IMR-90 (cell line): ENCODE data around the gene KEAP1. TPM values are rescaled to one million over a fixed set of nuclear protein-coding genes. Genes with fewer than 3 reads are reported as not detected.
A peak's percentile ranks its signal among the peaks of the same experiment; 100 is the strongest.

Experiments used
- ATAC-seq: fragments of 200-7000 bp; cut with Tn5 transposase; 2 replicates; pipeline ENCODE4 v1.9.1; 2020; ENCODE audit warnings: low read depth, mild to moderate bottlenecking, moderate library complexity
- BruUV-seq: library from RNA; stranded (reverse); fragments of 400-500 nt; replicated peaks from 2 replicates; lab custom pipeline; 2021; lab: Mats Ljungman, UMichigan
- CTCF ChIA-PET: fragments of 300-600 bp; formaldehyde crosslinking; extraction: SDS; loops from one replicate; lab custom pipeline; 2021; ENCODE audit warnings: antibody characterized with exemption; lab: Yijun Ruan, JAX
- POLR2A ChIA-PET: fragments of 300-600 bp; sonication (Branson Sonifier 250); formaldehyde crosslinking; loops from one replicate; lab custom pipeline; 2022; ENCODE audit warnings: antibody characterized with exemption; ENCODE audit not compliant: unreplicated experiment; lab: Charles Lee
- DNase-seq: peaks from one replicate; pipeline ENCODE4 v3.0.0; 2013
- H2AFZ ChIP-seq: replicated peaks from 2 replicates; pipeline ENCODE3; 2013; ENCODE audit warnings: low read length, mild to moderate bottlenecking; ENCODE audit not compliant: poor library complexity
- H2AK5ac ChIP-seq: 2 replicates; pipeline ENCODE4 v1.6.1; 2013; ENCODE audit warnings: low read depth, low read length, inconsistent platforms
- H2AK9ac ChIP-seq: replicated peaks from 2 replicates; pipeline ENCODE3; 2013; ENCODE audit warnings: mild to moderate bottlenecking, low read depth, low read length, moderate library complexity; ENCODE audit not compliant: poor library complexity
- H2BK120ac ChIP-seq: 2 replicates; pipeline ENCODE4 v1.6.1; 2013; ENCODE audit warnings: low read depth, low read length, inconsistent platforms
- H2BK15ac ChIP-seq: 3 replicates; pipeline ENCODE4 v1.6.1; 2013; ENCODE audit warnings: low read depth, low read length, inconsistent platforms
- H2BK20ac ChIP-seq: 2 replicates; pipeline ENCODE4 v1.6.1; 2013; ENCODE audit warnings: low read depth, mild to moderate bottlenecking, inconsistent platforms, low read length, moderate library complexity
- H2BK5ac ChIP-seq: 2 replicates; pipeline ENCODE4 v1.6.1; 2013; ENCODE audit warnings: mild to moderate bottlenecking, low read depth, low read length, inconsistent platforms; ENCODE audit not compliant: poor library complexity, severe bottlenecking
- H3K14ac ChIP-seq: replicated peaks from 2 replicates; pipeline ENCODE4 v1.6.1; 2013; ENCODE audit warnings: low read depth, low read length, inconsistent platforms
- H3K18ac ChIP-seq: 2 replicates; pipeline ENCODE4 v1.6.1; 2013; ENCODE audit warnings: low read depth, low read length, control low read depth
- H3K23ac ChIP-seq: 2 replicates; pipeline ENCODE4 v1.6.1; 2013; ENCODE audit warnings: low read depth, low read length, inconsistent platforms
- H3K27ac ChIP-seq: 2 replicates; pipeline ENCODE4 v1.5.1; 2013; ENCODE audit warnings: mild to moderate bottlenecking, control low read depth, low read length; ENCODE audit not compliant: insufficient read depth
- H3K27me3 ChIP-seq: 2 replicates; pipeline ENCODE4 v1.6.1; 2013; ENCODE audit warnings: low read length; ENCODE audit not compliant: control insufficient read depth, insufficient read depth
- H3K36me3 ChIP-seq: 2 replicates; pipeline ENCODE4 v1.6.1; 2013; ENCODE audit warnings: low read length, mixed read lengths; ENCODE audit not compliant: control insufficient read depth, insufficient read depth
- H3K4ac ChIP-seq: 2 replicates; pipeline ENCODE4 v1.6.1; 2013; ENCODE audit warnings: low read depth, low read length, inconsistent platforms
- H3K4me1 ChIP-seq: 2 replicates; pipeline ENCODE4 v1.6.1; 2013; ENCODE audit warnings: low read length, mixed read lengths; ENCODE audit not compliant: control insufficient read depth, insufficient read depth
- H3K4me2 ChIP-seq: 2 replicates; pipeline ENCODE4 v1.6.1; 2013; ENCODE audit warnings: low read depth, mild to moderate bottlenecking, control low read depth, low read length, moderate library complexity
- H3K4me3 ChIP-seq: 2 replicates; pipeline ENCODE4 v1.5.1; 2013; ENCODE audit warnings: low read depth, mild to moderate bottlenecking, control low read depth, low read length, moderate library complexity; ENCODE audit not compliant: insufficient read depth
- H3K56ac ChIP-seq: 2 replicates; pipeline ENCODE4 v1.6.1; 2013; ENCODE audit warnings: low read length, inconsistent platforms; ENCODE audit not compliant: insufficient read depth; ENCODE audit errors: extremely low read depth
- H3K79me1 ChIP-seq, 2 experiments: 2 replicates each; pipeline ENCODE4 v1.6.1; 2013; ENCODE audit warnings: low read length in 2 of 2, inconsistent platforms in 1 of 2, low read depth in 1 of 2
- H3K9ac ChIP-seq: 2 replicates; pipeline ENCODE4 v1.6.1; 2013; ENCODE audit warnings: low read depth, low read length, control low read depth
- H3K9me1 ChIP-seq: 2 replicates; pipeline ENCODE4 v1.6.1; 2013; ENCODE audit warnings: low read length, inconsistent platforms; ENCODE audit not compliant: insufficient read depth
- H3K9me3 ChIP-seq: 2 replicates; pipeline ENCODE4 v1.6.1; 2013; ENCODE audit warnings: low read length; ENCODE audit not compliant: control insufficient read depth, insufficient read depth
- H4K20me1 ChIP-seq: 2 replicates; pipeline ENCODE4 v1.6.1; 2013; ENCODE audit warnings: low read length, inconsistent platforms; ENCODE audit not compliant: insufficient read depth
- H4K5ac ChIP-seq: 2 replicates; pipeline ENCODE4 v1.6.1; 2013; ENCODE audit warnings: mild to moderate bottlenecking, low read depth, low read length, control low read depth
- H4K8ac ChIP-seq, 2 experiments: 2 replicates each; pipeline ENCODE4 v1.6.1; 2013; ENCODE audit warnings: low read depth in 2 of 2, low read length in 2 of 2, control low read depth in 1 of 2, inconsistent platforms in 1 of 2
- H4K91ac ChIP-seq: 2 replicates; pipeline ENCODE4 v1.6.1; 2013; ENCODE audit warnings: low read depth, low read length, inconsistent platforms; ENCODE audit not compliant: insufficient read depth
- CHD1 ChIP-seq: IDR thresholded peaks from 2 replicates; pipeline ENCODE4 v1.6.1; 2012; ENCODE audit warnings: low read depth, low read length, improper control_type of control experiment
- NFE2L2 ChIP-seq: fragments of 150-350 bp; IDR thresholded peaks from 2 replicates; pipeline ENCODE4 v1.6.1; 2016; ENCODE audit warnings: low read depth, mild to moderate bottlenecking, low read length
- RAD21 ChIP-seq: IDR thresholded peaks from 2 replicates; pipeline ENCODE4 v1.6.1; 2012; ENCODE audit warnings: low read length, improper control_type of control experiment
- SMC3 ChIP-seq: fragments of 150-350 bp; IDR thresholded peaks from 2 replicates; pipeline ENCODE4 v1.6.1; 2016; ENCODE audit warnings: low read depth, mild to moderate bottlenecking, antibody characterized with exemption, low read length, moderate library complexity
- WGBS, 2 experiments: methylation state at CpG; one replicate each; pipeline versions ENCODE4 v1.1.5 to v1.1.7; 2013; ENCODE audit warnings: missing lambda C conversion rate in 2 of 2; ENCODE audit not compliant: insufficient read length in 1 of 2; ENCODE audit errors: extremely low coverage in 2 of 2; 5-methylcytosine and 5-hydroxymethylcytosine counted together
- dilution Hi-C: fragments of 300-500 bp; cut with HindIII; formaldehyde crosslinking; loops from one replicate; pipeline ENCODE4 v1.14.3; 2018; ENCODE audit warnings: low sequenced_read_pairs; ENCODE audit not compliant: unreplicated experiment
- in situ Hi-C: fragments of 300-500 bp; cut with MboI; formaldehyde crosslinking; loops from 3 replicates; pipeline ENCODE4 v1.14.3; 2019; ENCODE audit warnings: low sequenced_read_pairs, inconsistent platforms, mixed read lengths
- intact Hi-C: fragments of 100-400 bp; cut with micrococcal nuclease; formaldehyde crosslinking; loops from 2 replicates; pipeline ENCODE4 v1.10.0; 2022
- polyA plus RNA-seq, 3 experiments: library from polyadenylated mRNA; depleted of rRNA; stranded (reverse); fragments of >200 nt; gene quantifications; 2 replicates each; pipeline ENCODE4 v1.2.3, GENCODE V29; 2012; ENCODE audit warnings: low replicate concordance in 1 of 3
- total RNA-seq: library from RNA; depleted of rRNA; stranded (reverse); fragments of >200 nt; gene quantifications from 2 replicates; pipeline ENCODE4 v1.2.3, GENCODE V29; 2012
- TF ChIP-seq, protein P1 (sequence below): conservative IDR thresholded peaks from 2 replicates; pipeline ENCODE4 v1.5.1; 2012; ENCODE audit warnings: mild to moderate bottlenecking, low read depth, low read length, improper control_type of control experiment
- TF ChIP-seq, protein P2 (sequence below): fragments of 150-350 bp; IDR thresholded peaks from 2 replicates; pipeline ENCODE4 v1.6.1; 2017; ENCODE audit warnings: mild to moderate bottlenecking, antibody characterized with exemption, low read length, low read depth

KEAP1 gene
- total and polyA plus RNA-seq, 2 of the 4 experiments (the other 2 are of a cell fraction), result 63.4 to 81.6 TPM

DNA sequence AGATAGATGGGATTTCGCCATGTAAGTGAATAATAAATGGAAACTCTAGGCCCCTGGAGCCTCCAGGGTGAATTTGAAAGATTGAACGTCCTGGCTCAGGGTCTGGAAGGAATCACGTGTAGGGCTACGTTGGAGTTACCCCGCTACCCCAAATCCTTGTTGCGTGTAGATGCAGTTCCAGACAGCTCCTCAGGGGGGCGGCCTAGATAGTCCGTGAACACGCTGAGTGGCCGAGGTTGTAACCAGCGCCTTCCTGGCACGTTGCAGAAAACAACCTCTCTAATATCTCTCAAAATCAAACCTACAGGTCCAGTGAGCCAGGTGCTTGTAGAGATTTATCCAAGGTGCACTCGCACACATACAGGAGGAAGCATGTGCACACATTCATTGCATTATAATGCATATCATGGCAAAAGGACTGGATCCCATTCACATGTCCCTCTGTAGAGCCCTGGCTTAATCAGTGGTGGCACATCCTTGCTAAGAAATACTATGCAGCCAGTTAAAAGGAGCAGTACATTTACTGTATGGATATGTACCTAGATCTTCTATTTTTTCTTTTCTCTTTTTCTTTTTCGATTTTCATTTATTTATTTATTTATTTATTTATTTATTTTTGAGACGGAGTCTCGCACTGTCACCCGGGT is 2.5 kb upstream of the KEAP1 start:
- peak overlapping the region; percentile 8; the same call in 1 of the 2 replicates for H2AK5ac ChIP-seq

More for the DNA sequence above, 2.5 kb upstream of the KEAP1 start:
- 25% methylated on average over 4 of the region's 17 CpGs; no CpG with 5 or more reads in 1 of the 2 experiments for WGBS, 2 experiments
- H3K23ac ChIP-seq, result peak overlapping the region; percentile 73
- H4K91ac ChIP-seq, result no peak overlapping the region
- ATAC-seq, result no peak
- peaks cover 3% of the 10 kb centered on the region; the same call in 1 of the 2 replicates for H3K4me1 ChIP-seq
- H3K56ac ChIP-seq, result no peak overlapping the region
- intact Hi-C loops, result no loop called here
- no peak overlapping the region for H3K4ac ChIP-seq
- no peak overlapping the region for H2BK5ac ChIP-seq
- 0 out of 2 replicates have a peak, but pooled peaks cover 3% of the 10 kb centered on the region for H3K9me1 ChIP-seq
- no peaks in the 10 kb centered on the region for H4K20me1 ChIP-seq
- no peak overlapping the region for H3K18ac ChIP-seq
- H3K36me3 ChIP-seq, result no peaks in the 10 kb centered on the region
- no peak overlapping the region for H3K14ac ChIP-seq
- H2BK20ac ChIP-seq, result no peak overlapping the region
- no peak overlapping the region for H3K4me2 ChIP-seq
- no TSS peak for BruUV-seq
- in situ Hi-C loops, result no loop called here
- POLR2A ChIA-PET, result interaction anchor here (0.6 kb wide), 1 partner anchor 60 kb away, joined by 3 read pairs; the partner anchor contains the start of gene KRI1
- no peak overlapping the region for H2BK120ac ChIP-seq
- H2AFZ ChIP-seq, result peak overlapping the region; percentile 78
- H3K79me1 ChIP-seq, result peaks cover 4 to 15% of the 10 kb centered on the region in 2 experiments; a peak in 3 of 4 replicates
- peak overlapping the region; percentile 78 for H2AK9ac ChIP-seq
- dilution Hi-C loops, result no loop called here
- no peak overlapping the region for H3K4me3 ChIP-seq
- no peaks in the 10 kb centered on the region for H3K9me3 ChIP-seq
- H2BK15ac ChIP-seq, result no peak overlapping the region
- H4K5ac ChIP-seq, result no peak overlapping the region
- H3K27me3 ChIP-seq, result no peaks in the 10 kb centered on the region; the same call in 1 of the 2 replicates
- DNase-seq, result peak; percentile 50
- H3K9ac ChIP-seq, result no peak overlapping the region
- CTCF ChIA-PET, result interaction anchor here (1.2 kb wide), 1 partner anchor 11 kb away, joined by 4 read pairs; the partner anchor contains the start of gene S1PR5
- peak overlapping the region in 1 of 2 experiments; percentile 62; a peak in 1 of 4 replicates for H4K8ac ChIP-seq
- no peak for TF ChIP-seq NFE2L2
- no peak for TF ChIP-seq CHD1
- TF ChIP-seq, protein P1, sequence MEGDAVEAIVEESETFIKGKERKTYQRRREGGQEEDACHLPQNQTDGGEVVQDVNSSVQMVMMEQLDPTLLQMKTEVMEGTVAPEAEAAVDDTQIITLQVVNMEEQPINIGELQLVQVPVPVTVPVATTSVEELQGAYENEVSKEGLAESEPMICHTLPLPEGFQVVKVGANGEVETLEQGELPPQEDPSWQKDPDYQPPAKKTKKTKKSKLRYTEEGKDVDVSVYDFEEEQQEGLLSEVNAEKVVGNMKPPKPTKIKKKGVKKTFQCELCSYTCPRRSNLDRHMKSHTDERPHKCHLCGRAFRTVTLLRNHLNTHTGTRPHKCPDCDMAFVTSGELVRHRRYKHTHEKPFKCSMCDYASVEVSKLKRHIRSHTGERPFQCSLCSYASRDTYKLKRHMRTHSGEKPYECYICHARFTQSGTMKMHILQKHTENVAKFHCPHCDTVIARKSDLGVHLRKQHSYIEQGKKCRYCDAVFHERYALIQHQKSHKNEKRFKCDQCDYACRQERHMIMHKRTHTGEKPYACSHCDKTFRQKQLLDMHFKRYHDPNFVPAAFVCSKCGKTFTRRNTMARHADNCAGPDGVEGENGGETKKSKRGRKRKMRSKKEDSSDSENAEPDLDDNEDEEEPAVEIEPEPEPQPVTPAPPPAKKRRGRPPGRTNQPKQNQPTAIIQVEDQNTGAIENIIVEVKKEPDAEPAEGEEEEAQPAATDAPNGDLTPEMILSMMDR, result peak; percentile 63
- TF ChIP-seq, protein P2, sequence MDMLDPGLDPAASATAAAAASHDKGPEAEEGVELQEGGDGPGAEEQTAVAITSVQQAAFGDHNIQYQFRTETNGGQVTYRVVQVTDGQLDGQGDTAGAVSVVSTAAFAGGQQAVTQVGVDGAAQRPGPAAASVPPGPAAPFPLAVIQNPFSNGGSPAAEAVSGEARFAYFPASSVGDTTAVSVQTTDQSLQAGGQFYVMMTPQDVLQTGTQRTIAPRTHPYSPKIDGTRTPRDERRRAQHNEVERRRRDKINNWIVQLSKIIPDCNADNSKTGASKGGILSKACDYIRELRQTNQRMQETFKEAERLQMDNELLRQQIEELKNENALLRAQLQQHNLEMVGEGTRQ, result peak; percentile 45; the same call in 1 of the 2 replicates
- TF ChIP-seq RAD21, result peak; percentile 58
- TF ChIP-seq SMC3, result 0 out of 2 replicates have a peak, but pooled peaks have one; percentile 31
- no peak overlapping the region for H3K27ac ChIP-seq
